Measurements from ENCODE around the gene DRAM1.
A peak's percentile ranks its signal among the peaks of the same experiment; 100 is the strongest.
"Not testable (repeated sequence)": the region's sequence is repeated elsewhere in the genome, so short reads cannot be mapped to it uniquely, and the experiment has no call there.

The DRAM1 gene

GRCh38 chr12:101852998-101853397 lies 24.4 kb upstream of the DRAM1 start:
- peaks cover 3 to 5% of the 10 kb centered on the region in 2 donors for H3K9me3 Mint-ChIP-seq
- no peaks in the 10 kb centered on the region for H3K27me3 Mint-ChIP-seq
- no peak for ATAC-seq (replicated peaks)
- H3K4me3 Mint-ChIP-seq: no peak overlapping the region
- no peak overlapping the region for H3K27ac Mint-ChIP-seq
- no peak for DNase-seq
- H3K4me1 Mint-ChIP-seq: peaks cover 30 to 39% of the 10 kb centered on the region in 2 donors
- H3K36me3 Mint-ChIP-seq: peaks cover 3 to 5% of the 10 kb centered on the region in 2 donors

- peaks cover 3 to 5% of the 10 kb centered on the region in 2 donors for H3K9me3 Mint-ChIP-seq
- peak overlapping the region; percentile 2 to 14 for H3K4me3 Mint-ChIP-seq
- no peaks in the 10 kb centered on the region for H3K27me3 Mint-ChIP-seq
- H3K27ac Mint-ChIP-seq: peak overlapping the region; percentile 78
- H3K4me1 Mint-ChIP-seq: peaks cover 35 to 48% of the 10 kb centered on the region in 2 donors
- ATAC-seq (replicated peaks) (peak; percentile 84 to 90), DNase-seq (peak; percentile 65)
- H3K36me3 Mint-ChIP-seq: peaks cover 3 to 5% of the 10 kb centered on the region in 2 donors
Observed at GRCh38 chr12:101854747-101855146, 22.6 kb upstream of the DRAM1 start.

DNA sequence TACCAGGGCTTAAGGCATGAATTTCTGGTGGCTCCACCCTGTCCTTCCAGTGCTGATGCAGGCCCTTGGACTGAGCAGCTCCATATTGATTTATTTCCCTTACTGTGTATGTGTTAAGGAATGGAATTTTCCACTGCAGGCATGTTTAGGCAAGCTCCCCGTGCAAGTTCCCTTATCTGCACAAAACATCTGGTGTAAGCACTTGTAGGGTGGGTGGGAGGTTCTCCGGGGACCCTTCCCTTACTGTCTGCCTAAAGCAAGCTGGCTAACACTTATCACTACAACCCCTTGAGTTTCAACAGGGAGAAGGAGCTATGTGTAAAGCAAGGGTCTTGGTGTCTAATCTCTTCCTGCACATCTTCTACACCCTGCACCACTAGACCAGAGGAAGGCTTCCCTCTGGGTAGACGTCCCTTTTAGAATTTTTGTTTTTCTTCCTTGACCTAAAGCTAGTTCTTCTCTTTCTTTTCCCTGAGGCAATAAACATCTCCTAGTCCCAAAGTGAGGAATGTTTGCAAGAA lies 22.0 kb upstream of the DRAM1 start:
- peaks cover 3 to 5% of the 10 kb centered on the region in 2 donors for H3K9me3 Mint-ChIP-seq
- DNase-seq (no peak), ATAC-seq (replicated peaks) (peak; percentile 8)
- H3K27me3 Mint-ChIP-seq: no peaks in the 10 kb centered on the region
- no peak overlapping the region for H3K4me3 Mint-ChIP-seq
- peaks cover 39 to 48% of the 10 kb centered on the region in 2 donors for H3K4me1 Mint-ChIP-seq
- peaks cover 3 to 5% of the 10 kb centered on the region in 2 donors for H3K36me3 Mint-ChIP-seq
- H3K27ac Mint-ChIP-seq: peak overlapping the region; percentile 78

DNA sequence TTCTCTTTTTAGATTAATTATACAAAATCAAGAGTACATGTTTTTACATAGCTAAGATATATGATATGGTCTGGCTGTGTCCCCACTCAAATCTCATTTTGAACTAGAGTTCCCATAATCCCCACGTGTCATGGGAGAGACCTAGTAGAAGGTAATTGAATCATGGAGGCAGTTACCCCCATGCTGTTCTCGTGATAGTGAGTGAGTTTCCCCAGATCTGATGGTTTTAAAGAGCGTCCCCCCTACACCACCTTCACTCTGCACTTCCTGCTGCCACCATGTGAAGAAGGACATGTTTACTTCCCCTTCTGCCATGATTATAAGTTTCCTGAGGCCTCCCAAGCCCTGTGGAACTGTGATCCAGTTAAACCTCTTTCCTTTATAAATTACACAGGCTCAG lies 21.4 kb upstream of the DRAM1 start:
- Mint-ChIP-seq H3K27ac (peak overlapping the region; percentile 1), H3K9me3 (peaks cover 3 to 5% of the 10 kb centered on the region in 2 donors), H3K36me3 (peaks cover 3 to 5% of the 10 kb centered on the region in 2 donors), H3K27me3 (no peaks in the 10 kb centered on the region), H3K4me3 (no peak overlapping the region), H3K4me1 (peaks cover 39 to 48% of the 10 kb centered on the region in 2 donors)
- DNase-seq (no peak), ATAC-seq (replicated peaks) (no peak)

DNA sequence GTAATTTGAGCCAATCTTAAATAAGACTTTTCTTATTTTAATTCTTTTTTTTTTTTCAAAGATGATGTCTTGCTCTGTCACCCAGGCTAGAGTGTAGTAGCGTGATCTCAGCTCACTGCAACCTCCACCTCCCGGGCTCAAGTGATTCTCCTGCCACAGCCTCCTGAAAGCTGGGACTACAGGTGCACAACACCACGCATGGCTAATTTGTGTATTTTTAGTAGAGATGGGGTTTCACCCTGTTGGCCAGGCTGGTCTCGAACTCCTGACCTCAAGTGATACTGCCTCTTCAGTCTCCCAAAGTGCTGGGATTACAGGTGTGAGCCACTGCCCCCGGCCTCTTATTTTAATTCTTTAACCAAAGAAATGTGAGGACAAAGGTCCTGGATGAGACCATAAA lies 20.8 kb upstream of the DRAM1 start:
- H3K9me3 Mint-ChIP-seq, H3K36me3 Mint-ChIP-seq: not testable (repeated sequence)

DNA sequence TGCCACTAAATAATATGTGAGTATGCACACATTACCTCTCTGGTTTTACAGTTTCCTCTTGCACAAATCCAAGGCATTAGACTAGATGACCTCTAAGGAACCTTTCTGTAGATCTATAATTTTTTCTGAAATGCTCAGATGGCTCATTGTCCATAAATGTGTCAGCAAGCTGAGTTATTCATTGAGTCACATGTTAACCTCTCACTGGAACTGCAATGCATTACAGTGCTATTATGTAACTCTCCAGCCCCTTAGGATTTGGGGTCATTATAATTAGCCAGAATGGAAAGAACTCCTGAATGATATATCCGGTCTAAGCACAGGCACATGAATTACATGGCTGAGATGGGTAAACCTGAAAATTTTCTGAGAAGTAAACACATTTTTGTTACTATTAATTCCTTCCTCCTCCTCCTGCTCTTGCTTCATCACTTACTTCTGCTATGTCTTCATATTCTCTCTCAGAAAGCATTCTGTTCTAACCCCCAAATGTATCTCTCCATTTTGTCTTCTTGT lies 20.3 kb upstream of the DRAM1 start:
- Mint-ChIP-seq H3K36me3 (peaks cover 3 to 5% of the 10 kb centered on the region in 2 donors), H3K4me3 (no peak overlapping the region), H3K9me3 (peaks cover 3 to 5% of the 10 kb centered on the region in 2 donors), H3K27ac (no peak overlapping the region), H3K27me3 (no peaks in the 10 kb centered on the region), H3K4me1 (peaks cover 36 to 46% of the 10 kb centered on the region in 2 donors)
- ATAC-seq (replicated peaks) (peak in 1 of 2 donors; percentile 26), DNase-seq (no peak)

More for the DNA sequence above, 20.8 kb upstream of the DRAM1 start:
- H3K27me3 Mint-ChIP-seq; H3K4me3 Mint-ChIP-seq; ATAC-seq (replicated peaks); DNase-seq: not testable (repeated sequence)
- Mint-ChIP-seq H3K27ac (peak overlapping the region; percentile 14), H3K4me1 (peaks cover 36 to 46% of the 10 kb centered on the region in 2 donors)

DNA sequence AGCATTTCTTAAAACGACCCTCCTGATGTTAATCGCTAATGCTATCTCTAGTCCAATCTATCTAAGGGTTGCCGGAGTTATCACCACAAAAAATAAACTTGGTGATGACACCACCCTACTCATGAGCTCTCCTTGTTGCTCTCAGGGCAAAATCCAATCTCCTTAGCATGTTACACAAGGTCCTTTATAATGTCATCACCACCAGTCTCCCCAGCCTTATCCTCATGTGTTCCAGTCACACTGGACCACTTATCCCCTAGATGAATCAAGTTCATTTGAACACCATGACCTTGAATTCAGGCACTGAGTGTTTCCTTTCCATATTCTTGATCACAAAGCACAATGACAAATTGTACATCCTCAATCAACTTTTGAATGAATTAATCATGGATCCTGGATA lies 19.0 kb upstream of the DRAM1 start:
- DNase-seq (no peak), ATAC-seq (replicated peaks) (no peak)
- H3K9me3 Mint-ChIP-seq: peaks cover 3 to 5% of the 10 kb centered on the region in 2 donors
- peaks cover 39 to 46% of the 10 kb centered on the region in 2 donors for H3K4me1 Mint-ChIP-seq
- no peaks in the 10 kb centered on the region for H3K27me3 Mint-ChIP-seq
- no peak overlapping the region for H3K4me3 Mint-ChIP-seq
- H3K36me3 Mint-ChIP-seq: peaks cover 3 to 5% of the 10 kb centered on the region in 2 donors
- H3K27ac Mint-ChIP-seq: no peak overlapping the region

DNA sequence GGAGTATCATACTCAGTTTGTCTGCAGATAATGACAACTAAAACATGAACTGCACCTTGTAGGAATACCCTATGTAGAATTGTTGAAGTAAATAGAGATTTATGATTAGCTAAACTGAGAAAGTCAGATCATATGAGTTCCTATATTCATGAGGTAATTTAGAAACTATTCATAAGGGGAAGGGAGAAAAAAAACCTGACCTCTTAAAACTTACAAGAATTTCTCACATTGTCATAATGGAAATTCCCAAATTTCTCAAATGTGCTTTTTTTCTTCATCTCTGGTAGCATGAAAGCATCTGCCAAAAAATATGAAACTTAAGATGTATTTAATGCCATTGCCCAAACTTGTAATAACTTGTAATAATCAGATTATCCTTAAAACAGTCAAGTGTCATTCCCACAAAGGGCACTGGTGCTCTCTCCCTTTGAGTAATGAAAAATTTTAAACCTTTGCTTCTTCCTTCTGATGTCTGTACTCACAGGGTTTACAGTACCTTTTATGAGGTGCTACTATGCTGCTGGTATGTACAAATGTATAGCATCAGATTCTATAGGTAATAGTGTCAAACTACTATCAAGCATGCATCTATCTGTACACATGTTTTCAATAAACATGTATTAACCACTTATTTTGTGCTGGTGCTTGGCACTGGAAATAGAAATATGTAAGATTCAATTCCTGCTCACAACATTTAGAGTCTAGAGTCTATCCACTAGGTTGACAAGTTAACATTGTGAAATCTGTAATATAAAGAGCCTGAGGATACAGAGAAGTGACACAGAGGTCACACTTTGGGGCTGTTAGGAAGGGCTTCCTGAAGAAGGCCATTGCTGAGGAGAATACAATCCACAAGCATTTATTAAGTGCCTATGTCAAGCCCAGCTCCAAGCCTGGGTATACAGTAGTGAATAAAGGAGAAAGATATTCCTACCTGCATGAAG lies 17.4 kb upstream of the DRAM1 start:
- Mint-ChIP-seq H3K4me3 (peak overlapping the region in 1 of 2 donors; percentile 13), H3K9me3 (peaks cover under 1 to 7% of the 10 kb centered on the region in 2 donors), H3K4me1 (peaks cover 30 to 36% of the 10 kb centered on the region in 2 donors), H3K36me3 (peaks cover 4 to 7% of the 10 kb centered on the region in 2 donors), H3K27ac (peak overlapping the region; percentile 85), H3K27me3 (peaks cover 2 to 3% of the 10 kb centered on the region in 2 donors)
- ATAC-seq (replicated peaks) (peak; percentile 70 to 71), DNase-seq (no peak)

GRCh38 chr12:101861688-101862087 lies 15.7 kb upstream of the DRAM1 start:
- H3K4me1 Mint-ChIP-seq: peaks cover 26 to 32% of the 10 kb centered on the region in 2 donors
- H3K9me3 Mint-ChIP-seq; ATAC-seq (replicated peaks); H3K36me3 Mint-ChIP-seq; DNase-seq; H3K27me3 Mint-ChIP-seq; H3K4me3 Mint-ChIP-seq; H3K27ac Mint-ChIP-seq: not testable (repeated sequence)

GRCh38 chr12:101862245-101862644 lies 15.1 kb upstream of the DRAM1 start:
- Mint-ChIP-seq H3K27me3 (peaks cover 5 to 7% of the 10 kb centered on the region in 2 donors), H3K36me3 (peaks cover 5 to 8% of the 10 kb centered on the region in 2 donors), H3K4me1 (peaks cover 26 to 32% of the 10 kb centered on the region in 2 donors), H3K9me3 (peaks cover 6 to 7% of the 10 kb centered on the region in 2 donors), H3K27ac (no peak overlapping the region), H3K4me3 (no peak overlapping the region)
- DNase-seq (no peak), ATAC-seq (replicated peaks) (no peak)

DNA sequence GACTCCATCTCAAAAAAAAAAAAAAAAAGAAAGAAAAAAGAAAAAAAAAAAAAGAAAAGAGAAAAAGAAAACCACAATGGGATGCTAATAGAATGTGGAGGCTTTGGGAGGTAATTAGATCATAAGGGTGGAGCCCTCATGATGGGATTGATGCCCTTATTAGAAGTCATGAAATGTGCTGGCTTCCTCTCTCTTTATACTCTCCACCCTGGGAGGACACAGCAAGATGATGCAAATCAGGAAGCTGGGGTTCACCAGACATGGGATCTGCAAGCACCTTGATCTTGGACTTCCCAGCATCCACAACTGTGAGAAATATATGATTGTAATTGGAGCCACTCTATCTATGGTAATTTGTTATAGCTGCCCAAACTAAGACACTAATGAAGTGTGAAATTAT lies 13.4 kb upstream of the DRAM1 start:
- no peak overlapping the region for H3K4me3 Mint-ChIP-seq
- H3K36me3 Mint-ChIP-seq: peaks cover 5 to 8% of the 10 kb centered on the region in 2 donors
- ATAC-seq (replicated peaks) (no peak), DNase-seq (no peak)
- H3K4me1 Mint-ChIP-seq: peaks cover 26 to 31% of the 10 kb centered on the region in 2 donors
- H3K27ac Mint-ChIP-seq: no peak overlapping the region
- peaks cover 6 to 7% of the 10 kb centered on the region in 2 donors for H3K9me3 Mint-ChIP-seq
- H3K27me3 Mint-ChIP-seq: peaks cover 5 to 7% of the 10 kb centered on the region in 2 donors

DNA sequence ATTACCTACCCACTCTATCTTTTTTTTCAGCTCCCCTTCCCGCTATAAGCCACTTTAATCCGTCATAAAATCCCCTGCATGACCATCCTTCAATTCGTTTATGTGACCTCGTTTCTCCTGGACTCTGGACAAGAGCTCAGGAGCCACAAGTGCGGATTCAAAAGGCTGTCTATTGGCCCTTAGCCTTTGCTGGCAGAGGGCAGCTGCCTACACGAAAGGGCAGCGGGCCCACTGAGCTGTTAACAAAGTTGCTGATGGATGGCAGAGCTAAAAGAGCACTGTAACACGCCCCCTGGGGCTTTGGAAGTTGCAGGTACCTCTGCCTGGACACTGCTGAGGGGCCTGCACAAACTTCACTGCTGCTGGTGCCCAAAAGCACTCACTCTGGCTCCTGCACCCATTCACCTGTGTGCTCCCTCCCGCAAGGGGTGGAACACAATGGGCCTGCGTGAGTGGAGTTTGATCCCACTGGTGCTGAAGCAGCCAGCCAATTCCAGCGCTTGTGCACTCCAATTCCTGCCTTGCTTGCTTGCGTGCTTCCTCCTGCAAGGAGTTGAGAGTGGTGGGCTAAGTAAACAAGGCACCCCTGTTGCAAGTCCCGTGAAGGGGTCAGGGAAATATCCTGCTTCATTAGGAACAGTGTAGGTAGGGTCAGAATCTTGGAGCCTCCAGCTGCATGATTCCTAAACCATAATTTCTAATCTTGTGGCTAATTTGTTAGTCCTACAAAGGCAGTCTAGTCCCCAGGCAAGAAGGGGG lies 10.6 kb upstream of the DRAM1 start:
- peaks cover 6 to 7% of the 10 kb centered on the region in 2 donors for H3K9me3 Mint-ChIP-seq

DNA sequence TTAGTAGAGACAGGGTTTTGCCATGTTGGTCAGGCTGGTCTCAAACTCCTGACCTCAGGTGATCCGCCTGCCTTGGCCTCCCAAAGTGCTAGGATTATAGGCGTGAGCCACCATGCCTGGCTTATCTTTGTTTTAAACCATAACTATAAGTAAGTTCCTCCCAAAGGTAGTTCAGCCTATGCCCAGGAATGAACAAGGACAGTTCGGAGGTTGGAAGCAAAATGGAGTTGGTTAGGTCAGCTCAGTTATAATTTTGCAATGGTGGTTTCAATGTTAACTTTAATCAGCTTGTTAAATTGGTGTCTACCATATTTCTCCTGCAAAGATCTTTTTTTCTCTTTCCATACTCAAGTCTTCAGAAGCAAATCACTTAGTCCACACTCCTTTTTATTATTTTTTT lies 9.8 kb upstream of the DRAM1 start:
- H3K4me3 Mint-ChIP-seq; H3K27ac Mint-ChIP-seq; H3K36me3 Mint-ChIP-seq; ATAC-seq (replicated peaks); H3K27me3 Mint-ChIP-seq; H3K9me3 Mint-ChIP-seq; DNase-seq: not testable (repeated sequence)
- peaks cover 9 to 10% of the 10 kb centered on the region in 2 donors for H3K4me1 Mint-ChIP-seq

More for the DNA sequence above, 10.6 kb upstream of the DRAM1 start:
- peak overlapping the region; percentile 5 for H3K27ac Mint-ChIP-seq
- ATAC-seq (replicated peaks) (no peak), DNase-seq (no peak)
- H3K27me3 Mint-ChIP-seq: peaks cover 5 to 7% of the 10 kb centered on the region in 2 donors
- peaks cover 9 to 10% of the 10 kb centered on the region in 2 donors for H3K4me1 Mint-ChIP-seq
- H3K36me3 Mint-ChIP-seq: peaks cover 5 to 8% of the 10 kb centered on the region in 2 donors
- H3K4me3 Mint-ChIP-seq: no peak overlapping the region

DNA sequence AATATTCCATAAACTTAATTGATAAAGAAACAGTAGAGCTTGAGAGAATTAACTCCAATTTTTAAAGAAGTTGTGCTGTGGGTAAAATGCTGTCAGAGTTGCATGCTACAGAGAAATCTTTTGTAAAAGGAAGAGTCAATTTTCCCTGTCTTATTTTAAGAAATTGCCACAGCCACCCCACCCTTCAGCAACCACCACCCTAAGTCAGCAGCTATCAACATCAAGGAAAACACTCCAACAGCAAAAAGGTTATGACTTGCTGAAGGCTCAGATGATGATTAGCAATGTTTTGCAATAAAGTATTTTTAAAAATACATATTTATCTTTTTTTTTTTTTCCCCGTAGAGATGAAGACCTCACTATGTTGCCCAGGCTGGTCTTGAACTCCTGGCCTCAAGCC lies 6.5 kb upstream of the DRAM1 start:
- H3K4me1 Mint-ChIP-seq: peaks cover 8 to 10% of the 10 kb centered on the region in 2 donors
- no peaks in the 10 kb centered on the region for H3K36me3 Mint-ChIP-seq
- no peak for DNase-seq
- H3K4me3 Mint-ChIP-seq: no peak overlapping the region
- no peaks in the 10 kb centered on the region for H3K9me3 Mint-ChIP-seq
- ATAC-seq (replicated peaks): no peak
- H3K27ac Mint-ChIP-seq: no peak overlapping the region
- no peaks in the 10 kb centered on the region for H3K27me3 Mint-ChIP-seq
